CD4-positive, alpha-beta T cell treated with Interleukin-6 at 100 ng/mL for 8 hours (primary cell): ENCODE results near the gene SLC17A5.
"Not testable (repeated sequence)": the region's sequence is repeated elsewhere in the genome, so short reads cannot be mapped to it uniquely, and the experiment has no call there.

ENCODE experiments used
- DNase-seq: peaks from one replicate; pipeline ENCODE4 v3.0.0-alpha.2; 2020; ENCODE audit warnings: mixed read lengths, low spot score

Gene SLC17A5

DNA sequence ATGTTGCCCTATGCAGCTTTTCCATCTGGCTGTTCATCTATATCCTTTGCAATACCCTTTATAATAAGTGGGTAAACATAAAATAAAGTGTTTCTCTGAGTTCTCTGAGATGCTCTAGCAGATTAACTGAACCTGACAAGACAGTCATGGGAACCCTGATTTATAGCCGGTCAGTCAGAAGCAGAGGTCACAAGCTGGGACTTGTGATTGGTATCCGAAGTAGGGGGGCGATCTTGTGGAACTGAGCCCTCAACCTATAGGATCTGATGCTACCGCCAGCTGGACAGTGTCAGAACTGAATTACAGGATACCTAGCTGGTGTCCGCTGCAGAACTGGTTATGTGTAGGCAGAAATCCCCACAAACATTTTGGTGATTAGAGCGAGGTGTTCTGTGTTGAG lies 39.0 kb downstream of the SLC17A5 start:
- no peak for DNase-seq

GRCh38 chr6:73613806-73614536 lies 39.8 kb downstream of the SLC17A5 start:
- no peak for DNase-seq

GRCh38 chr6:73612611-73613010 lies 41.2 kb downstream of the SLC17A5 start:
- no peak for DNase-seq

GRCh38 chr6:73610444-73611275 lies 43.1 kb downstream of the SLC17A5 start:
- DNase-seq = peak; percentile 34

DNA sequence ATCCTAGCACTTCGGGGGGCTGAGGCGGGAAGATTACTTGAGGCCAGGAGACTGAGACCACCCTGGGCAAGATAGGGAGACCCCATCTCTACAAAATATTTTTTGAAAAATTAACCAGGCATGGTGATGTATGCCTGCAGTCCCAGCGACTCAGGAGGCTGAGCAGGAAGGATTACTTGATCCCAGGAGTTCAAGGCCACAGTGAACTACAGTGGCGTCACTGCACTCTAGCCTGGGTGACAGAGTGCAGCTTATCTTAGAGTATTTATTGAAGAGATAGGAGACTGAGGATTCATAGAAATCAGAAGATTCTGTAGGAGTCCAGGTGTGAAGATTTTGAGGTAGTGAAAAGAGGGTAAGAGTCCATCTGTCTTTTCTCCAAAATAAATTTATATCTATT lies 45.0 kb downstream of the SLC17A5 start:
- no peak for DNase-seq

GRCh38 chr6:73606428-73606827 lies 47.4 kb downstream of the SLC17A5 start:
- DNase-seq = no peak

- DNase-seq = no peak
Observed at GRCh38 chr6:73604461-73604860, 49.3 kb downstream of the SLC17A5 start.

DNA sequence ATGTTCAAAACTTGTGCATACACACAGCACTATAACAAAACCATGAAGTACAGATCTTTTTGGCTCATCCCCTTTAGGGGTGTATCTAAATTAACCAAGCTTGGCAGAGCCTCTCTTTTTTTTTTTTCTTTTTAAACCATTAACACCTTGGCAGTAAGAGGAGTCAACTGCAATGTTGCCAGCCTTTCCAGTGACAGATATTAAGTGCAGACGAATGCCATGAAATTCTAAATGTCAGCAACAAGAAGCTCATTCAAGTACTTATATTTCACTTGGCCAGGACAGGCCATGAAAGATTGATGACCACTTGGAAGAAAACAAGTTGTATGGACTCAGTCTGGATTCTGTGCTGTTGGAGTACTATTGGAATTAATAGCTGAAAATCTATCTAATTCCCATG lies 49.8 kb downstream of the SLC17A5 start:
- no peak for DNase-seq

- no peak for DNase-seq
Observed at GRCh38 chr6:73586416-73586974, 67.3 kb downstream of the SLC17A5 start.

DNA sequence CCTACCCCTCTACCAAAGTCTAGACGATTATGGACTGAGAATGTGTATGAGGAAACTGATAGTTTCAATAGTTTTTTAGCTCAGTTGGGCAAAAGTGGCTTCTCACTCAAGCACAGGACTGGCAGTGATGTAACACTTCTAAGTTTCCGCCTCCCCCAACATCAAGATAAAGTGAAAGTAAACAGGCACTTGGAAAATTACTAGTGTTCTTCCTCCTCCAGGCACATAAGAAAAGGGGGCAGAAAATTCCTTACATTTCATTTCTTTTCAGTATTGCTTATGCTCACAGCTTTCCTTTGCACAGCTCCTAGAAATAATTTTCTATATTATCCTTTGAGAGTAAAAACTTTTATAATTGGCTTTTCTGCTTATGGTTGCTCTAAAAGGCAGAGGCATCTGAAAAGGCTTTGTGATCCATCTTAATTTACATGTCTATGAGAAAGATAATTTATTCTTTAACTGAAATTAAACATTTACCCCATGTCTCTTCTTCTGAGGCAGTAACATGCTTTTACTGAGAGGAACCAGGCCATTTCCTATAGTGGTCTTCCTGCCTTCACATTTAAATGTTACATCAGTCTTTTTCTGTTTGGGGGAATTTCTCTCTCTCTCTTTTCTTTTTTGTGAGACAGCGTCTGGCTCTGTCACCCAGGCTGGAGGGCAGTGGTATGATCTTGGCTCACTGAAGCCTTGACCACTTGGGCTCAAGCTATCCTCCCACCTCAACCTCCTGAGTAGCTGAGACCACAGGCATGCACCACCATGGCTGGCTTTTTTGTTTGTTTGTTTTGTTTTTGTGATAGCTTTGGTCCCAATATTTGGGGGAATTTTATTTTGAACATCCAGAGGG lies 68.0 kb downstream of the SLC17A5 start:
- DNase-seq = peak; percentile 64

DNA sequence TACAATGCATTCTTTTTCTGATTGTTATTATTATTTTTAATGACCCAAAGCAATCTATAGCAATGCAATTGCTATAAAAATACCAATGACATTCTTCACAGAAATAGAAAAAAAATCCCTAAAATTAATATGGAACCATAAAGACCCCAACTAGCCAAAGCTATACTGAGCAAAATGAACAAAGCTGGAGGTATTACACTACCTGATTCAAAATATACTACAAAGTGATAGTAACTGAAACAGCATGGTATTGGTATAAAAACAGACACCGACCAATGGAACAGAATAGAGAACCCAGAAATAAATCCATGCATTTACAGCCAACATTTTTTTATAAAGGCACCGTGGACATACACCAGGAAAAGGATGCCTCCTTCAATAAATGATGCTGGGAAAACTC lies 72.5 kb downstream of the SLC17A5 start:
- no peak for DNase-seq

DNA sequence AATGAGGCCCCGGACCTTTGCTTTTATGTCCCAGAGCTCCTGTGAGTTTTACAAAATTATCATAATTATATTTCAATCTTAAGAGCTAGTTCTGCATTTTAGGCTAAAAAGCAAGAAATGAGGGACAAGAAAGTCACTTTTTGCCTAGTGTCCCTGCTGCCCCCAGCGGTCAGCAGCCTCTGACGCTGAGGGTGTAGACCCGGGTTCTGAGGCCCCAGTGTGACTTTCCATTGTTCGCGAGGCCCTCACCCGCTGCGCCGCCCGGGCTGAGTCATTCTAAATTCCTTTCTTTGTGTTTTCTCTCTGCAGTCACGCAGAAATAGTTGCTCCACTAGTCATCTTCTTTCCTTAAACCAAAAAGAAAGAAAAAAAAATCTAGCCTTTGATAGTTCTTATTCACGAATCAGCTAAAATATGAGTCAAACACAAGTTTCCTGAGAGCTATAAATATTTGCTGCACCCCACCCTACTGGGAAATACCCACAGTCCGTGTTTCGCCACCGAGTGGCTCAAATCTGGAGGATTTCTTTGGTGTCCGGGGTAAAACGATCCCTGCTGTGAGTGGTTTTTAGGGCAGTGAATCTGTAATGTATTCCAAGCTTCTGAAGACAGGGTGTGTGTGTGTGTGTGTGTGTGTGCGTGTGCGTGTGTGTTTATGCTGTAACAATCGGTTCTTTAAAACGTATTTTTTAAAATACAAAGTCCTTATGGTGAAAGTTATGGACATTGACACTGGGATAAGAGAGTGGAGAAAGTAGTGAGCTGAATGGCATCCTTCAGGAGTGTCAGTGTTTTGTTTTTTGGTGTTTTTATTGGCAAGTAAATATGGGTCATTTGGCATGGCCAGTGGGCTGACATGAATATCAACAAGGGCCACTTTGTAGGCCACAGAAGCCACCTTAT lies 73.3 kb downstream of the SLC17A5 start:
- DNase-seq = peak; percentile 65

DNA sequence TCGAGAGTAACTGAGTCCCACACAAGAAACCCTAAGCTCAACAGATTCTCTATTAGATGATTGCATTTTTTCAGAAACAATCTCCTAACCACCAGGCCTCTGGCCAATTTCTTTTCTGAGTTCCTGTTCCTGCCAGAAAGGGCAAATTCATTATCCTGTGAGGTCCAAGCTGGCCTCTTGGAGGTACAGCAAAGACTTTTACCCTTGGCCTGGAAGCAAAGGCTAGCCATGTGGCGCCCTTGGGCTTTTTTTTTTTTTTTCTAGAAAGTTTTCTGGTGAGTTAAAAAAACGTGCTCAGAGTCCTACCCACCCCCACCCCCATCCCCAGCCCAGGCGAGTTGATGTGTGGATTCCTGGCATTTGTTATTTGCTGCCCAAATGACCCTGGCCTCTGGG lies 73.9 kb downstream of the SLC17A5 start:
- no peak for DNase-seq

- DNase-seq = no peak
Observed at GRCh38 chr6:73579389-73579788, 74.4 kb downstream of the SLC17A5 start.

DNA sequence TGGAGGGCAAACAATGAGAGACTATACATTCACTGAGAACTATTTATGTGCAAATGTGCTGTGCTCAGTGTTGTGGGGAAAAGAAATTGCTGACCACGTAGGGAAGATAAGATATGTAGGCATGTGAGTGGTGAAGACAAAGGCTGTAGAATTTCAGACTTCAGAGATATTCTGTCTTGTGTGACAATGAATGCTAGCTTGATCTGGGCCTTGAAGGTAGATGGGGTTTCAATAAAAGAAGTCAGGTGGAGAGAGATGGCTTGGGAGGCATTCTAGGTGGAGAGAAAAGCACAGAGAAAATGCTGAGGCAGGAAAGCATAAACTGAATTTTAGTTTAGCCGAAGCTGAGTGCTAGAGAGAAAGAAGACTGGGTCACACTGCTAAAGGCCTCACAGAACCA lies 76.1 kb downstream of the SLC17A5 start:
- DNase-seq = no peak

DNA sequence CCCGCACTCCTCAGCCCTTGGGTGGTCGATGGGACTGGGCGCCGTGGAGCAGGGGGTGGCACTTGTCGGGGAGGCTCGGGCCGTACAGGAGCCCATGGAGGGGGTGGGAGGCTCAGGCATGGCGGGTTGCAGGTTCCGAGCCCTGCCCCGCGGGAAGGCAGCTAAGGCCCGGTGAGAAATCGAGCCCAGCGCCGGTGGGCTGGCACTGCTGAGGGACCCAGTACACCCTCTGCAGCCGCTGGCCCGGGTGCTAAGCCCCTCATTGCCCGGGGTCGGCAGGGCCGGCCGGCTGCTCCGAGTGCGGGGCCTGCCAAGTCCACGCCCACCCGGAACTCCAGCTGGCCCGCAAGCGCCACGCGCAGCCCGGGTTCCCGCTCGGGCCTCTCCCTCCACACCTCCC lies 81.3 kb downstream of the SLC17A5 start:
- DNase-seq = not testable (repeated sequence)

- not testable (repeated sequence) for DNase-seq
Observed at GRCh38 chr6:73571218-73572181, 82.3 kb downstream of the SLC17A5 start.

DNA sequence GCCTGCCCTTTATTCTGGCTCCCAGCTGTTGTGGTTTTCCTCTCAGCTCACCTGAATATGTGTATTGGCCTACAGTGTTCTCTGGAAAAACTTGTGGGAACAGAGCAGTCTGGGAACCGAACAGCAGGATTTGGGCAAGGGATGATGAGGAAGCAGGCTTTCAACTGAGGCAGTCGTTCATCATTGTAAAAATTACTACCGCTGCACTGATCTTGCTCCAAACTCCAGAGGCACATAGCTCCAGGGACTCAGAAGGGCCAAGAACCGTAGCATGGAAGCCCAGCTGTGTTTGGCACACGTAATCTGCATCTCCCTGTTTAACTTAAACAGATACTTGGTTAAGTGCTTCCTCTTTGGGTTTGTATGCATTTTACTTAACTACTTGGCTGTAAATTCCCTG lies 84.7 kb downstream of the SLC17A5 start:
- no peak for DNase-seq

GRCh38 chr6:73566954-73567591 lies 86.7 kb downstream of the SLC17A5 start:
- no peak for DNase-seq
